HG02938 (cell line): ENCODE measurements around the gene MYBPC2.
"Not testable (repeated sequence)": the region's sequence is repeated elsewhere in the genome, so short reads cannot be mapped to it uniquely, and the experiment has no call there.

Experiments used
- ATAC-seq: cut with Tn5 transposase; IDR thresholded peaks from one replicate; pipeline ENCODE4 v1.9.1; 2021; ENCODE audit warnings: mild to moderate bottlenecking, moderate library complexity; ENCODE audit not compliant: unreplicated experiment

Gene MYBPC2

DNA sequence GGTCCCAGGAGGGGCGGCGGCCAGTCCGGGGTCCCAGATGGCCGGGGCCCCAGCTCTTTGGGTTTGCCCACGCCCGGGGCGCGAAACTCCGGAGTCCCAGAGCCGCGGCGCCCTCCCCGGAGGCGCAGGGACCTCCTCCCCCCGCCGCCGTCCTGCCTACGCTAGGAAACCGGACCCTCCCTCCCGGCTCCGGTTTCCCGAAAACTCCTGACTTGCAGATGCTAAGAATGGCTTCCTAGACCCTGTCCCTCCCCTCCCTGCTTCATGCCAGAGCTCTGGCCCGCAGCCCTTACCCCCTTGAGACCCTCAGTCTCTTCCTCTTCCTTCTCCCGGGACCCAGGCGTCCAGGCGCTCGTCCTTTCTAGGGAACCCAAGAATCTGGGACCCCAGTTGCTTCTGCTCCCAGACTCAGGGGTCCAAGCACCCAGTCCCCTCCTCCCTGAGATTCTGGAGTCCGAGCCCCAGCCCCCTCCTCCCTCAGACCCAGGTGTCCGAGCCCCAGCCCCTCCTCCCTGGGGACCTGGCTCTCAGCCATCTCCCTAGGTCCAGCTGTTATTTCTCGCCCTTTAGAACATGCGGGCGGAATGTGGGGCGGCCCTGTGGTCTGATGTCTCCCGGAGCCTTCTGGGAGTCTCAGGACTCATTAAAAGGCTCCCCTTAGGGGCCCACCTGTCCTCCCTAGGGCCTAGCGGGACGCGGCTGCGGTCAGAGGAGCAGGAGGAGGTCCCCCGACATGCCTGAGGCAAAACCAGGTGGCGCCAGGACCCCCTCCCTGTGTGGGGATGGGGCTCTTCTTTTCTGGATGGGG is at the start of gene MYBPC2:
Gene MYBPC2 (plus strand): TSS at position 672 of the 808 bp plus-strand sequence. CDS start 62 bp downstream, at position 734.
- no peak for ATAC-seq

DNA sequence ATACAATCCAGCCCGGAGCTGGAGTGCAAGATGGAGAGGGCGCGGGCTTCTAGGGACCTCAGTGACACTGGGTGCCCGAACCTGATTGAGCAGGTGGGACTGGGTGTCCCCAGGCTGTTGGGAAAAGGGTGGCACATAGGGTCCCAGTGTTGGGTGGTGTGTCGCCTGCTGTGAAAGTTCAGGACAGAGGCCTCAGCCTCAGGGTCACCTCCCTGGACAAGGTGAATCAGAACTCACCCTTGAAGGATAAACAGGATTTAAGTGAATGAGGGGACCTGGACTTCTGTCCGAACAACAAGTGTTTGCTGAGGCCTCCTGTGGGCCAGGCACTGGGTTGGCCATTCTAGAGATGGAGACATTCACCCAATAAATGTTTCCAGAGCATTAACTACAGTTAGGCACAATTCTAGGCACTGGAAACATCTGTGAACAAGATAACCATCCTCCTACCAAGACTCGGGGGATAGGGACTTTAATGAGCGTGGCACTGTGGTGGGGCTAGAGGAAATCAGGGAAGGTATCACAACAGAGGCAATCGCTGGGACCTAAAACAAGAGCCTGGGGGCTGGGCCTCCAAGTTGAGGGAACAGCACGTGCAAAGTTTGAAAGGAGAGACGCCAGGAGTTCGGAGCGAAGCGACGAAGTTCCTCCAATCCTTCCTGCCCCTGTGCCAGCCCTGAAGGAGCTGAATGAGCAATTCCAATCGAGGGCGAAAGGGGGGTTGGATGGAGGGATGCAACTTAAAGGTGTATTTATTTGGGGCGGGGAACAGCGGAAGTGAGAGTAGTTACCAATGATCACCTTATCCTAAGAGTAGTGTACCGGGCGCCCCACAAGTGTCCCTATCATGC is 49.5 kb upstream of the MYBPC2 start:
- ATAC-seq: no peak

DNA sequence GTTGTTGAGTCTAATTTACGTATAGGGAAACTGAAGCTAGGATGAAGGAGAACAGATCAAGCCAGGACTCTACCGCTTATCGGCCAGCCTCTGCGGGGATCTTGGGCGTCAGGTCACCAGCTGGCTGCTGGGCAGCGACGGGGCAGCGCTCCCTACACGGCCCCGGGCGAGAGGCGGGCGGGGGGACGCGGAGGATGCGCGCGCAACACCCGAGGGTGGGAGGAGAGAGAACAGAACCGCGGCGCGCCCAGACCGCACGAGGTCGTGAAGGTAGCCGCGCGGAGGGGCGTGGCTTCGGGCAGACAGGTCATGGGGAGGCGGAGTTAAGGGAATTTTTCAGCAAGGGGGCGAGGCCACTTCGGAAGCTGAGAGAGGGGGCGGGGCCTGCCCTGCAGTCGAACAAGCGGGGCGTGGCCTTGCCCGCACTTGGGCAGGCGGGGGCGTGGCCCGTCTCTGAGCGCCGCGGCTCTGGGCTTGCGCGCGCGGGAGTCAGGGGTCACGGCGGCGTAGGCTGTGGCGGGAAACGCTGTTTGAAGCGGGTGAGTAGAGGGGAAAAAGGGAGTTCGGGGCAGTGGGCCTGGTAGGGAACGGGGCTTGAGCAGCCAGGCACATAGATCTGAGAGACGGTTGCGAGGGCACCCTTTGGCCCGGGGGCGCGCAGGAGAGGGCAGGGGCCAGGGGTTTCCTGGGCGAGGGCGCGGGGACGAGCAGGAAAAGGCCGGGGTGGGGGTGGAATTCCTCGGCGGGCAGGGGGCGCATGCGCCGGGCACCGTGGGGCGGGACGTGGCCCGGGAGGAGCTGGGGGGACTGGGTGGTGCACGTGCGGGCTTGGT is 48.6 kb upstream of the MYBPC2 start, which contains the start of gene POLD1:
Gene POLD1 (plus strand): TSS at position 496 of the 833 bp plus-strand sequence. CDS start 14,505 bp downstream, outside the sequence.
- ATAC-seq: peak; percentile 85

DNA sequence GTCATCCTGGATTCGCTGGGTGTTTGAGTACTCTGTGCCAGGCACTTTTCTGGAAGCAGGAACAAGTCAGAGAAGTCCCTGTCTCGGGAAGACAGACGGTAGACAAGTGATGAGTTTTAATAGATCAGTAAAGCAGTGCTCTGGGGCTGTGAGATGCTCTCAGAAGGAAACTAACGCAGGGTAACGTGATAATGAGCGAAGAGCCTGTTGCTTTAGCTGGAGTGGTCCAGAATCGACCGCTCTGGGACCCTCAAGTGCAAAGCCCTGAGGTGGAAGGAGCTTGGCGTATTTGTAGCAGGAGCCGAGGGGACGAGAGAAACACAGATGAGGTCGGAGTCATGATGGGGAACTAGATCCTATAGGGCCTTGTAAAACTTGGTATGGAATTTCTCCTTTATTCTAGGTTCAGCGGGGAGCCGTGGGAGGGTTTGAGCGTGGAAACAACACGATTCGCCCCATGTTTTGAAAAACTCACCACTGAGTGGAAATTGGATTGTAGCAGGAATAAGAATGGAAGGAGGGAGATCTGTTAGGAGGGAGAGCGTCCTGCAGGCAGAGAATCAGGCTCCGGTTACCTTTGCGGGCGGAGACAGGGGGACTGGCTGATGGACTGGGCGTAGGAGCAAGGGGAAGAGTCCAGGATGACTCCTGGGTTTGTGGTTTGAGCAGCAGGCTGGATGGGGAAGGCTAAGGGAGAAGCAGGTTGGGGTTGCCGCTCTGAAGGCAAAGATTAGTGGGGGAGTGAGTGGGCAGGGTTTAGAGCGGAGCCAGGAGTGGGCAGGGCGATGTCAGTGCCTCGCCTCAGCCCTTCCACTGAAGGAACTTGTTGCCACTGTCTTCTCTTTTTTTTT is 47.8 kb upstream of the MYBPC2 start:
- no peak for ATAC-seq

DNA sequence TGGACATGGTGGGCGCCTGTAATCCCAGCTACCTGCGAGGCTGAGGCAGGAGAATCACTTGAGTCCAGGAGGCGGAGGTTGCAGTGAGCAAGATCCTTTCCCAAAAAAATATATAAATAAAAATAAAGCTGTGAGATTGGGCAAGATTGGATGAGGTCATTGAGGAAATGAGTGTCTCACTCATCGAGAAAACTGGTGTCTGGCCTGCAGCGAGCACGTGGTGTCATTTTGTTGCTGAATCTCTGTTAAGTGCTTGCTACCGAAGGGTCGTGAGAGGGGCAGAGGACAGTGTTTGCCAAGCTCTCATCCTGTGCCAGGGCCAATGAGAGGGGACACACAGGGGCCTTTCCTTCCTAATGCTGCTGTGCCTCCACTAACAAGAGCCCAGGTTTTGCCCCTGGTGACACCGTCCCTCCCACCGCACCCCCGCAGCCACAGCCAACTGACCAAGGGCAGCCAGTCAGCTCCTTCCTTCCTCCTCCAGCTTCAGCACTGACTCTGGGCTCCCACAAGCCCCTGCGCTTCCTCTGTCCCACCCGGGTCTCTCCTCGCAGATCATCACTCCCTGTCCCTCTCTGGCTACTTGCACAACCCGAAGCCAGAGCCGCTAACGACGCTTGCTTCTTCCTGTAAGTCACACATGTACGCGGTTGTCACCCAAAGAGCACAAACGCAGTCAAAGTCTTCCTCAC is 45.4 kb upstream of the MYBPC2 start:
- no peak for ATAC-seq

DNA sequence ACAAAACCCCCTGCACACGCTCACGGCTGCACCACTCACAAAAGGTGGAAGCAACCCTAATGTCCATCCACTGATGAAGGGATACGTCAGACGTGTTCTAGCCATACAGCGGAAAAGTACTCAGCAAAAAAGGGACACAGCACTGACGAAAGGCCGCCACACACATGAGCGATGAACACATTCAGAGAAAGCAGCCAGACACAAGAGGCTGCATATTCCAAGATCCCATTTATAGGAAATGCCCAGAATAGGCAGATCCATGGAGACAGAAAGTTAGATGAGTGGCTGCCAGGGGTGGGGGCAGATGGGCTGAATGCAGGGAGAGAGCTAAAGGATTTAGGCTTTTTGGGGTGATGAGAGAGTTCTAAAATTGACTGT is 44.8 kb upstream of the MYBPC2 start:
- no peak for ATAC-seq

DNA sequence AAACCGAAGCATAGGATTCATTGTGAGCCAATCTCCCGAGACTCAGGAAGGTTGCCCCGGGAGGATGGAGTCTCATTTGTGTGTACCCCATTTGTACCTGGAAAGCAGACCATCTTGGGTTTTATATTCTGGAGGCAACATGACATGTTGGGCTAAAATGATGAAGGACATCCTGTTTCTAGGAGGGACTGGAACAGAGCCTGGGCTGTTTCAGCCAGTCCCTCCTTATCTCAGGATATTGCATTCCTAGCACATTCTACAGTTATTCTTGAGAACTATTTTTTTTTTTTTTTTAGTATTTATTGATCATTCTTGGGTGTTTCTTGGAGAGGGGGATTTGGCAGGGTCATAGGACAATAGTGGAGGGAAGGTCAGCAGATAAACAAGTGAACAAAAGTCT is 42.4 kb upstream of the MYBPC2 start:
- ATAC-seq: not testable (repeated sequence)

DNA sequence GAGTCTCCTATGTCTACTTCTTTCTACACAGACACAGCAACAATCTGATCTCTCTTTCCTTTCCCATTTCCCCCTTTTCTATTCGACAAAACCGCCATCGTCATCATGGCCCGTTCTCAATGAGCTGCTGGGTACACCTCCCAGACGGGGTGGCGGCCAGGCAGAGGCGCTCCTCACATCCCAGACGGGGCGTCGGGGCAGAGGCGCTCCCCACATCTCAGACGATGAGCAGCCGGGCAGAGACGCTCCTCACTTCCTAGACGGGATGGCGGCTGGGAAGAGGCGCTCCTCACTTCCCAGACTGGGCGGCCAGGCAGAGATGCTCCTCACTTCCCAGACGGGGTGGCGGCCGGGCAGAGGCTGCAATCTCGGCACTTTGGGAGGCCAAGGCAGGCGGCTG is 41.7 kb upstream of the MYBPC2 start:
- not testable (repeated sequence) for ATAC-seq

DNA sequence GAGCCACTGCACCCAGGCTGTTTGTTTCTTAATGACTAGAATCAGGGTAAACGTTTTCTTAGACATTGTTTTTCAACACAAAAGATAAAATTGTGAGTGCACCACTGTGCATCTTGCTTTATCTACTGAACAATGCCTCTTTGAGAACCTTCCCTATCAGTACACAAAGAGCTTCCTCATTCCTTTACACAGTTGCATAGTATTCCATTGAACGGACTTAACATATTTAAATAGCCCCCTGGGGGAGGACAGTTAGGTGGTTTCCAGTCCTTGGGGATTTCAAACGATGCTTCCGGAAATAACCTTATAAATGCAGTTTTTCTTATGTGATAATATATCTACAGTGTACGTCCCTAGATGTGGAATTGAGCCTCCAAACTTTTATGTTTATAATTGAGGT is 39.9 kb upstream of the MYBPC2 start:
- ATAC-seq: no peak

DNA sequence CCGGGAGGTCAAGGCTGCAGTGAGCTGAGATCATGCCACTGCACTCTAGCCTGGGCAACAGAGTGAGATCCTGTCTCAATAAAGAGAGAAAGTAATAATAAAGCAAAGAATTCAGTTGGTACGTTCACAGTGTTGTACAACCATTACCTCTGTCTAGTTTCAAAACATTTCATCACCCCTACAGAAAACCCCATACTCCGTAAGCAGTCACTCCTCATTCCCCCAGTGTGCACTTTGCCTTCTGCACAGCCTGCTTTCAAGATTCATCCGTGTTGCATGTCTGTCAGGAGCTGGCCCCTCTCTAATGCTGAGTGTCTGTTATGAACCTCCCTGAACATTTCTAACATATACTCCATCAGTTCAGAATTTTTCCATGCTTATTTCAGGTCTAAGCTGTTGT is 39.1 kb upstream of the MYBPC2 start:
- ATAC-seq: no peak

DNA sequence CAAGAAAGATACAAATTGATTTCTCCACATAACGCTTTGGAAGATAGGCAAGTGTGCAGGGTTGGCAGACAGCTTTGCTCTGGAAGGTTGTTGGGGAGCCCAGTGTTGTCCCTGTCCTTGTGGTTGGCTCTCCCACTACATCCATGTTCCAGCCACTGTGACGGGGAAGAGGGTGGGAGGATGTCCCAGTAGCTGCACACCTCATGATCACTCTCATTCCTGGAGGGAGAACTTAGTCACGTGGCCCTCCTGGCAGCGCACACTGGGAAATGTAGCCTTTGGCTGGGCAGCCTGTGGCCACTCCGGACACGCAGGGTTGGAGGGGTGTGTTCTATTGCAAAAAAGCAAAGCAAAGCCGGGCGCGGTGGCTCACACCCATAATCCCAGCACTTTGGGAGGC is 38.7 kb upstream of the MYBPC2 start:
- ATAC-seq: no peak

DNA sequence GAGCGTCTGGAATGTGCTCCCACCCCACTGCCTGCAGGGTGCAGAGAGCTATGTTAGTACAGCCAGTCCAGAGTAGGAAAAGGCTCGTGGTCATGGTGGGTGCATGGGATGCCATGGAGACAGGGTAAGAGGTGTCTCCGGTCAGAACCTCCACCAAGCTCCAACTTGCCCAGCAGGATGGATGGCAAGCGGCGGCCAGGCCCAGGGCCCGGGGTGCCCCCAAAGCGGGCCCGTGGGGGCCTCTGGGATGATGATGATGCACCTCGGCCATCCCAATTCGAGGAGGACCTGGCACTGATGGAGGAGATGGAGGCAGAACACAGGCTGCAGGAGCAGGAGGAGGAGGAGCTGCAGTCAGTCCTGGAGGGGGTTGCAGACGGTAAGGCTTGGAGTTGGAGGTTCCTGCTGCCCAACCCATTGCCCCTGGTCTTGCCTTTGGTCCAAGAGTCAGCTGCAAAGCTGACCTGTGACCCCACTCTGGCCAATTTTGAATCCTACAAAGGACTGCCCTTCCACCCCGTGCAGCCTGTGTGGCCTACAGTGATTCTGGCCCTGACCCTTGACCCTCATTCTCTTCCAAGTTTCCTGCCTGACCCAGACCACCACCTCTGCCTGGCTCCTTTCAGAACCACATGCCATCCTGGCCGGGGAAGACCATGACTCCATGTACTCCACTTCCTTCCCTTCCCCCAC is 33.9 kb upstream of the MYBPC2 start:
- no peak for ATAC-seq

DNA sequence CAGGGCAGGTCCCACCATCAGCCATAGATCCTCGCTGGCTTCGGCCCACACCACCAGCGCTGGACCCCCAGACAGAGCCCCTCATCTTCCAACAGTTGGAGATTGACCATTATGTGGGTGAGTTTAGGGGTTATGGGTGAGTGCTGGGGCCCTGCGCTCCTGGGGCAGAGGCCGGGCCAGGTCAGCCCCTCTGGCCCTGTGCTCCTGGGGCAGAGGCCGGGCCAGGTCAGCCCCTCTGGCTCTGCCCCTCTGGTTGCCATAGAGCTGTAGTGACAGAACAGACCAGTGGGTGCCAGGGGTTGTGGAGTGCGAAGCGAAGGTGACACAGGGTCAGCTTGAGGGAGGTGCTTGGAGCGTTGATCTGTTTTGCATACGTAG is 33.3 kb upstream of the MYBPC2 start:
- ATAC-seq: no peak

DNA sequence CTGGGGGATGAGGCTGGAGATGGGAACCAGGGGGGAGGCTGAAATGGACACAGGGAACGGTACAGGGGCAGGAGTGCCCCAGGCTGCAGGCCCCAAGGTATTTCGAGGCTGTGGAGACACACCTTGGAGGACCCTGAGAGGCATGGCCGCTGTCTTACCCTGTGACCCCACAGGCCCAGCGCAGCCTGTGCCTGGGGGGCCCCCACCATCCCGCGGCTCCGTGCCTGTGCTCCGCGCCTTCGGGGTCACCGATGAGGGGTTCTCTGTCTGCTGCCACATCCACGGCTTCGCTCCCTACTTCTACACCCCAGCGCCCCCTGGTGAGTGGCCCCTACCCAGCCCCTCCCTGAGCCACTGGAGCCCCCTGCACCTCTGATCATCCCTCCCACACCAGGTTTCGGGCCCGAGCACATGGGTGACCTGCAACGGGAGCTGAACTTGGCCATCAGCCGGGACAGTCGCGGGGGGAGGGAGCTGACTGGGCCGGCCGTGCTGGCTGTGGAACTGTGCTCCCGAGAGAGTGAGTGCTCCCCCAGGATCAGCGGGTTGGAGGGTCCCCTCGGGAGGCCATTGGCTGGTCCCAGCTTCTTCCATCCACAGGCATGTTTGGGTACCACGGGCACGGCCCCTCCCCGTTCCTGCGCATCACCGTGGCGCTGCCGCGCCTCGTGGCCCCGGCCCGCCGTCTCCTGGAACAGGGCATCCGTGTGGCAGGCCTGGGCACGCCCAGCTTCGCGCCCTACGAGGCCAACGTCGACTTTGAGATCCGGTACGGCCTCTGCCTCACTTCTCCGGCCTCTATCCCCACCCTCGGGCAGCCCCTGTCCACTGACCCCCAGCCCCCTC is 30.9 kb upstream of the MYBPC2 start:
- ATAC-seq: no peak

DNA sequence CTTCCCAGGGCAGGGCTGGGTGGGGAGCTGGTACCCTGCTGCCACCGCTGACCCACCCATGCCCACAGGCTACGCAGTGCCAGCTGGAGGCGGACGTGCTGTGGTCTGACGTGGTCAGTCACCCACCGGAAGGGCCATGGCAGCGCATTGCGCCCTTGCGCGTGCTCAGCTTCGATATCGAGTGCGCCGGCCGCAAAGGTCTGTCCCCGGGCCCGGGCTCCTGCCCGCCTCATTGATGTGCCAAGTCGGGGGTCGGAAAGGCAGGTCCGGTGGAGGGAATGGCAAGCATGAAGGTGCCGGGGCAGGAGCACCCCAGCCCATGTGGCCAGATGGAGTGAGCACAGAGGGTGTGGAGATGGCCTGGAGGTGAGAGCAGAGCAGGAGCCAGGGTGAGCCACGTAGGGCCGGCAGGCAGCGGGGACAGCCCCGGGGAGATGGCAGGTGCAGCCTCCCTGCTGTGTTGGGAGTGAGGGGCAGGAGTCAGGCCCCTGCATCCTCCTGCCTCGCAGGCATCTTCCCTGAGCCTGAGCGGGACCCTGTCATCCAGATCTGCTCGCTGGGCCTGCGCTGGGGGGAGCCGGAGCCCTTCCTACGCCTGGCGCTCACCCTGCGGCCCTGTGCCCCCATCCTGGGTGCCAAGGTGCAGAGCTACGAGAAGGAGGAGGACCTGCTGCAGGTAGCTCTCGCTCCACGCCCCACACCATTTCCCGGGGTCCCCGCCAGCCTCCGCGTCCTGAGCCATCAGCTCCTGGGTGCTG is 30.0 kb upstream of the MYBPC2 start:
- ATAC-seq: no peak

DNA sequence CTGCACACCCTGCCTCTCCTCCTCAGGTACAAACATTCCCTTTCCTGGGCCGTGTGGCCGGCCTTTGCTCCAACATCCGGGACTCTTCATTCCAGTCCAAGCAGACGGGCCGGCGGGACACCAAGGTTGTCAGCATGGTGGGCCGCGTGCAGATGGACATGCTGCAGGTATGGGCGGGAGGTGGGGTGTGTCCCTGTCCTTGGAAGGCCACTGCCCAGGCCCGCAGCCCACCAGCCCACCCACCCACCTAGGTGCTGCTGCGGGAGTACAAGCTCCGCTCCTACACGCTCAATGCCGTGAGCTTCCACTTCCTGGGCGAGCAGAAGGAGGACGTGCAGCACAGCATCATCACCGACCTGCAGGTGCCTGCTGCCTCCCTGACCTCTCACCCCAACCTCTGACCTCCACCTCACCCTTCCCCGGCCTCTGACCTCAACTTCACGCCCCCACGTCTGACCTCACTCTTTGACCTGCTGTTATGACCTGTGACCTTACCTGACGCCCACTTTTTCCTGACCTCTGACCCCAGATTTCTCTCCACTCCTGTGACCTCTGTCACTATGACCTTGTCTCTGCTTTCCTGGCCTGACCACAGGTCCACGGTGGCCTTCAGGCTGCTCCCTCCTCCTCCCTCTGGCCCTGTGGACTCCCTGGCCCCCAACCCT is 26.4 kb upstream of the MYBPC2 start:
- ATAC-seq: no peak

DNA sequence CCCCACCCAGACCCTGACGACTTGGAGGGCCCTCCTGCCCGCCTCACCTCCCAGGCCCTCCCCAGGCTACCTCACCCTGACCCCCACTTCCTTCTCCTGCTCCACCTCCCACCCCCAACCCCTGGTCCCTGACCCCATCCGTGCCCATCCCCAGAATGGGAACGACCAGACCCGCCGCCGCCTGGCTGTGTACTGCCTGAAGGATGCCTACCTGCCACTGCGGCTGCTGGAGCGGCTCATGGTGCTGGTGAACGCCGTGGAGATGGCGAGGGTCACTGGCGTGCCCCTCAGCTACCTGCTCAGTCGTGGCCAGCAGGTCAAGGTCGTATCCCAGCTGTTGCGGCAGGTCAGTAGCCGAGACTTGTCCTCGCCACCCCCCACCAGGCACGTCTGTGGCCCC is 25.9 kb upstream of the MYBPC2 start:
- ATAC-seq: no peak
